HG03064 (cell line): ENCODE measurements around the gene TNS3.
"Not testable (repeated sequence)": the region's sequence is repeated elsewhere in the genome, so short reads cannot be mapped to it uniquely, and the experiment has no call there.

Experiments
- ATAC-seq: cut with Tn5 transposase; IDR thresholded peaks from one replicate; pipeline ENCODE4 v1.9.1; 2021; ENCODE audit warnings: low read depth; ENCODE audit not compliant: unreplicated experiment

The TNS3 gene

DNA sequence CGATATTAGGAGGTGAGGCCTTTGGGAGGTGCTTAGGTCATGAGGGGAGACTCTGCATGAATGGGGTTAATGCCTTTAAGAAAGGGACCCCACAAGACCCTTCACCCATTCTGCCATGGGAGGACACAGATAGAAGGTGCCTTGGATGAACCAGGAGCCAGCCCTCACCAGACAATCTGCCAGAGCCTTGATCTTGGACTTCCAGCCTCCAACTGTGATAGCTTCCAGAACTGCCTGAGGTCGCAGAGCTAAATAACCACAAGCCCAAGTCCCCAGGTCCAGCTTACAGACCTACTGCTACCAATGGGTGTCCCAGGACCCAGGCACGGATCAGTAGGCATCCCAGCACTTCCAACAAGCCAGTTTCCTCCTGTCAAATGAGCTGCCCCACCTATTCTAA, 37.5 kb downstream of the TNS3 start:
- ATAC-seq: no peak

DNA sequence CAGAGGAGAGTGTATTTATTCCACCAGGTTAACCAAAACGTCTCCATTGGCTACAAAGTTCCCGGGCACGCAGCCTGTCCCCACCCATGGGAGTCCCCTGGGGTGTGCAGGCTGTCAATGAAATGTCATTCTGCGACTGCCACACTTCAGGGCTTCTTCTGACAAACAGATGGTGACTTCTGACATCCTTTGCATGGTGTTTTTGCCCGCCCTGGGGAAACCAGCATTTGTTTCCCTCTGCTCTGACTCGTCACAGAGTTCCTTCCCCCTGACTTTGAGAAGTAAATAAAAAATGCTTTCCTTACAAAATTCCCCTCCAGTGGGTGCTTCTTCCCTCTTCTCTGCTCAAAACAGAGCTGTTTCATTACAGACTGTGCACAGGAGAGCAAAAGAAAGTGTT, 38.2 kb downstream of the TNS3 start:
- no peak for ATAC-seq

DNA sequence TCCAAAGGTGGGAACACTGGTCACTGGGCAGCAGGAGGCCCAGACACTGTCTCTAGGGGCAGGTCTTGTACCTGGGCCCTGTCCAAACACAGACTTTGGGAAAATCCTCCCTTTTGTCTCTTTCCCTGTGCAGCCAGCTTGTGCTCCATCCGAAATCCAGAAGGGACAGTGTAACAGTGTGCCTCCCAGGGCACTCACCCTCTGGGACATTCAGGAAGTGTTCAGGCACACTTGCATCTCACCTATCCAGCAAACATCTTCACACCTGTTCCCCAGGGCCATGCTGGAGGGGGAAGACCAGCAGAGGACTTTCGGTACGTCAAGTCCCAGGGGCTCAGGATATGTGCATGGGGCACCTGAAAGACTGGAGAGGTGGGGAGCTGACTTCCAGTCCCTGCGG, 38.9 kb downstream of the TNS3 start:
- ATAC-seq: no peak

DNA sequence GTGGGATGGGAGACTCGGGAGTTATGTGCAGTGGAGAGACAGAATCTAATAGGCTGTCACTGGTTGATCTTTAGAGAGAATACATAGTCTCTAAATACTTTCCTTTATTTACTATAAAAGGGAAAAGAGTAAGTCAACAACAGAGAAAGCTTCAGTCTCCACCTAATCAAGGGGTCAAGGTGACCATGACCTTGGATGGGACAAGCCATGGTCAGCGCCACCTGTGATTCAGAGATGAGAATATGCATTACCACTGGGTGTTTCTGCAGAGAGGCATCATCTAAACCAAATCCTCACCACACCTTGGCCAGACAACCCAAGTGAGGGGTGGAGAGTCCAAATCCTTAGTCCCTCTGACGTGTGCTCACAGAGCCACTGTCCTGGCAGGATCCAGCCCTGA, 39.9 kb downstream of the TNS3 start:
- ATAC-seq: no peak

DNA sequence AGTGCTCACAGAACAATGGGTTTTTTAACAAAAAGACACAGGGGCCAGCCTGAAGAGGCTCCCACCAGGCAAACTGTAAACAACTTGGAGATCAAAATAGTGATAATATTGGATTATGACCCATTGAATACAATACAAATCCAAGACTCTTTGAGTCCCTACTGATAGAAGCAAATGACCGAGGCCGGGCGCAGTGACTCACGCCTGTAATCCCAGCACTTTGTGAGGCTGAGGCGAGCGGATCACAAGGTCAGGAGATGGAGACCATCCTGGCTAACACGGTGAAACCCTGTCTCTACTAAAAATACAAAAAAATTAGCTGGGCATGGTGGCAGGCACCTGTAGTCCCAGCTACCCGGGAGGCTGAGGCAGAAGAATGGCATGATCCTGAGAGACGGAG, 40.4 kb downstream of the TNS3 start:
- not testable (repeated sequence) for ATAC-seq

DNA sequence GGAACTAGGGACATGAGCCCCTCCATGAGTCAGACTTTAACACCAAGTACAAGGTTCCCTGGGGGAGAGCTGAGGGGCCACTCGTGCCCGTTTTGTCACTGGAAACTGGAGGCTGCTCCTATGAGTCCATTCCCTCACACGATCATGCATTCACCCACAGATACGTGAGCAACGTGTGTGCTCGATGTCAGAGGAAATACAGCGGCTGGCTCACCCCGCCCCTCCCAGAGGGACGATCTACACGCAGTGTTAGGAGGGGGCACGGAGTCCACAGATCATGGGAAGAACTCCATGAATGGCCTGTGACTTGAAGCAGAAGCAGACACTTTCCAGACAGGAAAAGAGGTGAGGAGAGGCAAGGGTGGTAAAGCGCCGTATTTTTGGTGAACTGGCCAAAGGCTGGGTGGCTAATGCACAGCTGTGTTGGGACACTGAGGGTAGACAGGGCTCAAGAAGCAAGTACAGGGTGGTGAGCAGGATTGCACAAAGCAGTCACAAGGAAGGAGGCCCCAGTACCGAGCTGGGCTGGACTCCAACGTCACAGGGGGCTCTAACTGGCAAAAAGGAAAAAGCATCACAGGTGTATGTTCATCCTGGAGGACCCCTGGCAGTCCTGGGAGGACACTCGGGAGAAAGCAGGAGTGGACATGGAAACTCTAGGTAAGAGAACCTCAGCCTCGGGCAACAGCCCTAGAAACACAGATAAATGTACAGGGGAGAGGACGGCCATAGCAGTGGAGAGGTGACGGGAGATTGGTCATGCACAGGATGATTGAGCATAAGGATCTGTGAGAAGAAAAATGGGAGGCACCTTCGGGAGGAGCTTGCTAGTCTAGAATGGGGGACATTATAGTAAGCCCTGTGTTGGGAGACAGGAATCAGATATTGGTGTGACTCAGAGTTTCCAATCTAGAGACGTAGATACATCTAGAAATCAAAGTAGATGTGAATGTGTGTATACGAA, 41.2 kb downstream of the TNS3 start:
- no peak for ATAC-seq

DNA sequence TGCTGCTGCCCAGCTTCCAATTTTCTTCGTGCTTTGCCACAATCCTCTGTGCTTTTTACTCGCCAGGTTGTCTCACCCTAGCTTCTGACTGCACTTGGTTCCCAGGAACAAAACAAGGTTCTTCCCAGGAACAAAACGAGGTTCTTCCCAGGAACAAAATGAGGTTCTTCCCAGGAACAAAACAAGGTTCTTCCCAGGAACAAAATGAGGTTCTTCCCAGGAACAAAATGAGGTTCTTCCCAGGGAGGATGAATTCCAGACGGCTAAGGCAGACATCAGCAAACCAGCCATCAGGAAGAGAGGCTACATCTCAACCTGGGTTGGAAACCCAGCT, 41.9 kb downstream of the TNS3 start:
- no peak for ATAC-seq

DNA sequence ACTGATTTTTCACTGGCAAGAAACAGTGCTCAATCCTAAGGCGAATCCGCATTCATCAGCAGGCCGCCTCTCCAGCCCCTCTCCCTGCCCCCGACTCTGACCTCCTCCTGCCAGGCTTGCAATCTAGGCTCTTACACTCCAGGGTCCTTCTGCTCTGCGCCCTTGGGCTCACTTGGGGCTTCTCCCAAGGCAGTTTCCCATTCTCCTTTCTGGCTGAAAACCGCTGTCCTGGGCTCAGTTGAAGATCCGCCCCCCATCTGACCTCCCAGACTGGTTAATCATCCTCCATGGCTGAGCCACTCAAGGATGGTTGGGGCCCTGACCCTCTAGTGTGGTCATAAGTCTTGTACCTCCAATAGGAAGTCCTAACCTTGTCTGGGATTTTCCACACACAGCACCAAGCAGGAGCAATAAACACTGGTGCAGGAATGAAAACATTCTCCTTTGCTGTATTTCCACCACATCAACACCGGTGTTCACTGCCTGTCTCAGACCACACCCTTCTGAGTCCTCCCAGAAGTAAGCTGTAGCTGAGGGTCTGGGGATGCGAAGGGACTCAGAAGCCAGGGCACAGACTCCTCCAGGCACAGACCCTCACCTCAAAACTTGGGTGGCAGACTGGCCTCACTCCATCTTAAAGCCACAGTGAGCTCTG, 42.4 kb downstream of the TNS3 start:
- no peak for ATAC-seq

DNA sequence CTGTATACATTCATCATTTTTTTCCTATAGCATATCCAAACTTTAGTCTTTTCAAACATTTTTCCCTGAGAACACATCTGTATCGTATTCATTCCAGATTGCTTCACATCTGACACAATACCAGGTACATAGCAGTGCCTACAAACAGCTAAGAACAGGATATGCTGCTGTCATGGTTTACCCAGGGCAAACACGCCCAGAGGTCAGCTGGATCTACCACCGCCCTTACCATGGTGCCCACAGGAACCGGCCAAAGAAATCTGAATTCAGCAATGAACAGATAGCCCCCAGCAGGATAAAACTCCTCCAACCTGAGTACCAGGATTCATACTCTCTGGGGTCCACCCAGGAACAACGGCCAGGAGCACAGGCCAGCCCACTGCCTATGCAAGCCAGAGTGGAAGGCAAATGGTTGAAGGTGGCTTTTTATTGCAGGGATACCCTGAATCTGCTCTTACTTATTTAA, 43.0 kb downstream of the TNS3 start:
- ATAC-seq: no peak

DNA sequence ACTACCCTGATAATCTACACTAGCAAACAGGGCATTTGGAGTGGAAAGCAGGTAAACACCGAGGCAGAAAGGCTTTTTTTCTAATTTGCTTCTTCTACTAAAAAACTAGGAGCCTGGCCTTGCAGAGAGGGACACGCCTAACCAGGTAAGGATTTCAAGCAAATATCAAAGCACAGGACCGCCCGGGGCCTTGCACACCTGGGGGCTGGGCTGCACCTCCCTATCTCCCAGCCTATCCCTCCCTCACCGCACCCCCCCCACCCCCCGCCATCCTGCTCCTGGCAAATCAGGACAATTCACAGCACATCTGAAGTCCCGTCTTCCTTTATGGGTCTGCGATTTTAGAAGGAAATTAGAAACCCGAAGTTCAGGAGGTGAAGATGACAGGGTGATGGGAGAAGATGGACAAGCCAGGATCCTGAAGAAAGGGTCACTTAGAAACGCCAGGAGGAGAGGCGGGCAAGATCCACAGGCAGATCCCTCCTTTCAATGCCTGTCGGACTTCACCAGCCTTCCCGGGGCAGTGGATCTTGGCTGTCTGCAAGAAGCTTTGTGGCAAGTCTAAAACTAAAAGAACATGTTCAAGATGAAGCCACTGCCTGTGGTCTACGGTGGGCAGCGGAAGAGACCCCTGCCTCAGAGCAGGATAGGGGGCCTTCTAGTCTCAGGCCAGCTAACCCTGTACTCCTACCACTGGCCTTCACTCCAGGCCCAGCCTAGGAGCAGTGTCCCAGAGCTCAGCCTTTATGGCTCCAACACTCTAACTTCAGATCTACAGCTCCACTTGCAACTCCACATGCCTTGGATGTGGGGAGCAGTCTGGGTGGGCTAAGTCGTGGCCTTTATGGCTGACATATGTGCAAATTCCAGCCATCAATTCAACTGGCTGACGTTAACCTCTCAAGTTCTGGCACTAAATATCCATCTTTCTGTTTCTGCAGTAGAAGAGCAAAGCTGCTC, 43.9 kb downstream of the TNS3 start:
- ATAC-seq: no peak

DNA sequence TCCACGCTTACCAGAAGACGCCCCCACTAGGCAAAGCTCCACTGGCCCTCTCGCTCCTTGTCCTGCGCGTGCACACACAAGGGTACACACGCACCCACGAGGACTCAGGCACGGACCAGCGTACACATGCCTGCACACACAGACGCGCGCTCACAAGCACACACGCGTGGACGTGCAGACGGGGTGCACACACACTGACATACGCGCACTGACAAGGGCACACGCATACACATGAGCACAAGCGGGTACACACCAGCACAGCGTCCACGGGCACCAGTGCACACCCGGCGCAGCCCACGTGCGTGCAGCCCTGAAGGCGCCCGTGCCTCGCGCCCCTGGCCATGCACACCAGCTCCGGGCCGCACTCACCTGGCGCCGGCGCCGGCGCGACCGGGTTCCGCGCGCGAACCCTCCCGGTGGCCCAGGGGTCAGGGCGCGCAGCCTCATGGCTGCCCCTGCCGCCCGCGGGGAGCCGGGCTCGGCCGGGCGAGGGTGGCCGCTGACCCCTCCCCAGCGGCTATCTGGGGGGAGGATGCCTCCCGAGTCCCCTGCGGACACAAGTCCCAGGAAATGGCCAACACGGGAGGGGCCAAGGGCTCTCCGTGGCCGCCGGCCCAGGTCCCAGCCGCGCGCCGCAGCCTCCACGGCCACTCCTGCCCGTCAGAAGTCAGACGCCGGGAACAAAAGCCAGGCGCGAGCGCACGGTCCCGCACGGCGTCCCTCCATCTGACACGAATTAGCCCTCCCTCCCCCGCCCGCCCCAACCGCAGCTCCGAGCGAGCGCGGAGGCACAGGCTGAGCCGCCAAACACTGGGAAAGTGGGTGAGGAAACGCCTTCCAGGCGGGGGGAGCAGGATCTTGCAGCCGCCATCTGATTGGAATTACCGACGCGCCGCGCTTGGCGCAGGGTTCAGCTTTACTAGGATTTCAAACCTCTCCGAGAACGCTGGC, 45.0 kb downstream of the TNS3 start:
- ATAC-seq: no peak

DNA sequence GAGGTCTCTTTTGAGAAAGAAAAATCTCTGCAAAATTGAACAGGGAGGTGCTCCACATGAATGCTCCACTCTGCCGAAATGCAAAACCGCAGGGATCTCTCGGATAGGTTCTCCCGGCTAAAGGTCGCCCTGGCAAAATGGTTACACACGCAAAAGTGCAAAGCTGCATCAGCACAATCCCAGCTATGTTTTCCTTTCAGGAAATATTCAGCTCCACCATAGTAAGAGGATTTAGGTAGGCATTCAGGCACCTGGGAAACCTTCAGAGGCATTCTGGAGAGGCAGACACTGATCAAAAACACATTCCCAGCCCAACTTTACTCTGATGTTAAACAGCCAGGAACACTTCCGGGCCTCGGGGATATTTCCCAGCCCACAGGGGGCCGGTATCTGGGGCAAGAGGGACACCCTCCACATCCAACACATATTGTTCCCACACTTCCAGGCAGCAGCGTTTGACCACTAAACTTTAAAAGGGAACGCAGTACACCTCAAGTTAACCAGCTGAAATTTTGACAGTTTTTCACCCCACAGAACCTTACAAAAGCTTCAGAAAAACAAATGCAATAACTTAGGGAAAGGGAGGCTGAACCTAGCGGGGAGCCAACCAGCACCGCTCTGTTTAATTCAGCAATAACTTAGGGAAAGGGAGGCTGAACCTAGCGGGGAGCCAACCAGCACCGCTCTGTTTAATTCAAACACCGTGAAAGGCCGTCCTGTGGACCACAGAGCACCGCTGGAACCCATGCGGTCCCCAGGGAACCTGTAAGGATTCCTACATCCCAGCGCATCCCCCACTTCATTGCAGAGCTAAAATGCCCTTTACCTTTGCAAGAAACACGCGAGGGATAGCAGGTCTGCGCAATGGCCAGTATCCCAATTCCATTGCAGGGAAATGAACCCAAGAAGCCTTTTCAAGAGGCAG, 45.9 kb downstream of the TNS3 start:
- ATAC-seq: no peak

DNA sequence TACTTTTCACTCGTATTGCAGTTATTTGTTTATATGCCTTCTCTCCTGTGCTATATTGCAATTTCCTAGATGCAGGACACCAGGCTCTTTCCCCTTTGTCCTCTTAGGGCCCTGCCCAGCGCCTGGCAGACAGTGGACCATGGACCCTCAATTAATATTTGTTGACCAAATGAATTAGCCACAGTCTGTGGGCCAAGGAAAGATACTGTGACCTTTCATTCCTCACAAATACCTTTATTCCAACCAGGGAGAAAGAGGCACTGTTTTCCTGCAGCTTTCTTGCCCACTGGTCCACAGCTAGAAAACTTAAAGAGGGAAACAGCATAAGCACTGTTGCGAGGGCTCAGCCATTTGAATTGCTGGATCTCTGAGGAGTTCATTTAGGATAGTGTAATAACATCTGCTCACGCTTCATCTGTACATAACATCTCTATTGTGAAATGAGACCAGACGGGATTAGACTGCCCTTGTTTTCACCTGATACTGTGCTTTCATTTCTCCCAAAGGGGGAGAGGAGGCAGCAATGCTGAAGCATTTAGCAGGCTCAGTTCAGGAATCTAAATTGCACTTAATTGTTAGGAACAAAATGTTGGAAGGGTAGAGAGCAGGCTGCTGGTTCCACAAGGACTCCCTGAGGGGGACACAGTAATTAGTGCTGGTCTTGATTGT, 46.7 kb downstream of the TNS3 start:
- no peak for ATAC-seq

DNA sequence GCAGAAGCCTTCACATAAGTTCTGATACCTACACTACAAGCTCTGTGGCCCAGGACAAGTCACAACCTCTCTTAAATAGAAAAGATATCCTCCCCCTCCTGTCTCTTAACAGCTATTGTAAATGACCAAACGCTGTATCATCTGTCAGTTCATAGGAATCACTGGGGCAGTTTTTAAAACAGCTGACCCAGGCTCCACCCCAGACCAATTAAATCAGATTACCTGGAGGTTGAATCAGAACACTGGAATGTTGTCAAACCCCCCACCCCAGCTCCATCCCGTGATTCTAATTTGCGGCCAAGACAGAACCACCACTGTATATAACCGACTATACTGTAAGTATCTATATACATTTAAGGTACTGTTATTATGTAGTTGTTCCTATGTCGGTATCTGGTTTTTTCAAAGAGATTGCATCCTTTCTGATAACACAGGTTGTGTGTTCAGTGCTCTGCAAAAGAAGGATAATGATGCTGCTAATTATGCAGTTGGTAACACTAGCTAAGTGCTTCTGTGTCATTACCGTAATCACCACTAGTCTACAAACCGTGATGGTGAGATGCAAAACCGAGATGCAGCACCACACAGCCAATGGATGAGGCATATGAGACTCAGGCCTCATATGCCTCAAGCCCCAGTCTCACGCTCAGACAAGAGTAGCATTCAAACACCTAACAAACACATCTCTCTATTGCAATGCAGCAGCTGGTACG, 47.4 kb downstream of the TNS3 start:
- no peak for ATAC-seq

DNA sequence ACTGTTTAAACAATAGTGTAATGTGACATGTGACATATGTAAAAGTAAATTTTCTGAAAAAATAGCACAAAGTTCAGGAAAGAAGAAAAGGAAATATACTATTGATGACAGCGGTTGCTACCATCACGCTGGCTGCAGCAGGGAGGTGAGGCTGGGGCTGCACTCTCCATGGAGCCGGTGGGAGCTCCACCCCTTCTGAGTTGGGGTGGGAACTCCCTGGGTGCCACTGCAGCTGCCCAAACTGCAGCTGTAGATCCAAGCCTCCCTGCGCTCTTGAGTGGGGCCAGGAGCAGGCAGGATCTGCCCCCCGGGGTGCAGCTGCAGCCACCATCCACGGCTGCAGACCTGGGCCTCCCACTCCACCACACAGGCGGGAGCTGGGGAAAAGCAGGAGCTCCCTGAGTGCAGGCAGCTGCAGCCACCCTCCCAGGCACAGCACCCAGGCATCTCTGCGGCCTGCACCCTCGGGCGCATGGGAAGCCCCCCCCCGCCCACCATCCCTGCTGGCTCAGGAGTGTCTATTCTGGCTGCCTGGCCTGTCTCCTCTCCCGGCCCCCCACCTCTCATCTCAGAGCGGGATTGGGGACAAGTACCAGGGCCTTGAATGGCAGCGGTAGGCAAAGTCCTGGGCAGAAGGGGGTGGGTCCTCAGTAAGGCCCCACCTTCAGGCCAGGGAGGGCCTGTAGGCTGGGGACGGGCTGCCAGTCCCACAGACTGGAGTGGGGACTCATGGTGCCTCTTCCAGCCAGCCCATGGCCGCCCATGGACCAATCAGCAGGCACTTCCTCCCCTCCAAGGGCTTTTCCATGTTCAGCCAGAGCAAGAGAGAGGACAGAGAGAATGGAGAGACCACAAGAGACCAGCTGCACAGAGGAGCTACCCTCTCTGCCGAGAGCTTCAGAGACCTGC, 50.1 kb downstream of the TNS3 start:
- ATAC-seq: no peak

DNA sequence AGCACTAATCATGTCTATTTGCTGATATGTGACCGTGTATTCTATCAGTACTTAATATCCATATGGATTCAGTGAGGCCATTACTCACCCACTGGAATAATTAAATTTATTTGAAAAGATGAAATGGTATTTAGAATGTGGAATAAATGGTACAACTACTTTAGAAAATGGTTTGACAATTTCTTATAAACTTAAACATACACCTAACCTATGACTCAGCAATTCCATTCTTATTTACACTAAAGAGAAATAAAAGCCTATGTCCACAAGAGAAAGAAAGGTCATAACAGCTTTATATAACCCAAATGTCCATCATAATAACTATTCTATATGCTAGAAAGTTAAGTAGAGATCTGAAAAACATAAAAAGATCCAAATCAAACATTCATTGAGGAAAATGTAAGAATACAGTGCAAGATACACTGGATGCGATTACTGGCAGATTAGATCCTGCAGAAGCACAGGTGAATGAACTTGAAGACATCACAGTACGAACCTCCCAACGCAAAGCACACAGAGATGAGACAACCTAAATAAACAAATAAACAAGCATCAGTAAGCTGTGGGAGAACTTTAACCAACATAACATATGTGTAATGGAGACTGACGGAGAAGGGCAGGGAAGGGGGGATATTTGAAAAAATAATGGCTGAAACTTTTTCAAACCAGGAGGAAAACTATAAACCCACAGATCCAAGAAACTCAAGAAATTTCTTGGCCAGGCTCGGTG, 51.9 kb downstream of the TNS3 start:
- no peak for ATAC-seq
